Breast epithelium (tissue), 3 donors: ENCODE results near the gene VEGFA.

Source experiments
- POLR2A ChIP-seq: fragments of 450-650 bp; IDR thresholded peaks from one replicate; pipeline ENCODE4 v1.6.1; 2016; ENCODE audit warnings: antibody characterized with exemption, mild to moderate bottlenecking, moderate library complexity
- TF ChIP-seq, protein P1 (sequence below), 3 donors: fragments of 450-650 bp; IDR thresholded peaks; one replicate each; pipeline ENCODE4 v1.5.1; 2016 to 2017; ENCODE audit warnings: antibody characterized with exemption in 3 of 3, mild to moderate bottlenecking in 3 of 3, moderate library complexity in 3 of 3

DNA sequence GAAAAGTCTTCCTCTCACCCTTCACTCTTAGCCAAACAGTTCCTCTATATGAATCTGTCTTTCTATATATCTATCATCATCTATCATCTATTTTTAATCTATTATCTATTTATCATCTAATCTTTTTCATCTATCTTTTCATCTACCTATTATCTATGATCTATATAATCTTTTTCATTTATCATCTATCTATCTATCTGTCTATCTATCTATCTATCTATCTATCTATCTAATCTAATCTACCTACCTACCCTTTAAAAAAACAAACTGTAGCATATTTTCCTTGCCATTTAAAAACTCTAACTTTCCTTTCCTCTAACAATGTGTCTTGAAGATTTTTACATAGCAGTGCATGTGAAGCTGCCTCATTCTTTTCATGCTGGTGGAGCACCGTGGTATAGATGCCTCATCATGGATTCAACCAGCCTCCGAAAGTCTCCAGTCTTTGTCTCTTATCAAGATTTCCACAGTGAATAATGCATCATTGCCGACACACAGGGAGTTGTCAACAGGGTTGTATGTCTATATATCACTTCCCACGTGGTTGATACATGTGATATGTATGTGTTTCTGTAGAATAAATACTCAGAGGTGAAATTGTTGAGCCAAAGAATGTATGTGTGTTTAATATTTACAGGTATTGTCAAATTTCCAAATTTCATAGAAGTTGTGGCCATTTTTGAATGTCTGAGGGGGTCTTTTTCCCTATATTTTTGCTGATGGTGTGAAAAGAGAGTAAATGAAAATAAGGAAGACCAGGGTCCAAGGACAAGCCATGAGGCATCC is 51.3 kb downstream of the VEGFA start:
- TF ChIP-seq, protein P1, sequence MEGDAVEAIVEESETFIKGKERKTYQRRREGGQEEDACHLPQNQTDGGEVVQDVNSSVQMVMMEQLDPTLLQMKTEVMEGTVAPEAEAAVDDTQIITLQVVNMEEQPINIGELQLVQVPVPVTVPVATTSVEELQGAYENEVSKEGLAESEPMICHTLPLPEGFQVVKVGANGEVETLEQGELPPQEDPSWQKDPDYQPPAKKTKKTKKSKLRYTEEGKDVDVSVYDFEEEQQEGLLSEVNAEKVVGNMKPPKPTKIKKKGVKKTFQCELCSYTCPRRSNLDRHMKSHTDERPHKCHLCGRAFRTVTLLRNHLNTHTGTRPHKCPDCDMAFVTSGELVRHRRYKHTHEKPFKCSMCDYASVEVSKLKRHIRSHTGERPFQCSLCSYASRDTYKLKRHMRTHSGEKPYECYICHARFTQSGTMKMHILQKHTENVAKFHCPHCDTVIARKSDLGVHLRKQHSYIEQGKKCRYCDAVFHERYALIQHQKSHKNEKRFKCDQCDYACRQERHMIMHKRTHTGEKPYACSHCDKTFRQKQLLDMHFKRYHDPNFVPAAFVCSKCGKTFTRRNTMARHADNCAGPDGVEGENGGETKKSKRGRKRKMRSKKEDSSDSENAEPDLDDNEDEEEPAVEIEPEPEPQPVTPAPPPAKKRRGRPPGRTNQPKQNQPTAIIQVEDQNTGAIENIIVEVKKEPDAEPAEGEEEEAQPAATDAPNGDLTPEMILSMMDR (IDR thresholded peaks at IDR 0.05) = no peak
- TF ChIP-seq POLR2A = no peak
